Measurements from ENCODE around the gene IL7R. TPM values are rescaled to one million over a fixed set of nuclear protein-coding genes. Genes with fewer than 3 reads are reported as not detected.

The IL7R gene
- total and polyA plus RNA-seq, 2 donors (not counting 3 experiments of a cell fraction or from before 2014, with no cell fraction given), result 1.0 to 1.2 TPM

DNA sequence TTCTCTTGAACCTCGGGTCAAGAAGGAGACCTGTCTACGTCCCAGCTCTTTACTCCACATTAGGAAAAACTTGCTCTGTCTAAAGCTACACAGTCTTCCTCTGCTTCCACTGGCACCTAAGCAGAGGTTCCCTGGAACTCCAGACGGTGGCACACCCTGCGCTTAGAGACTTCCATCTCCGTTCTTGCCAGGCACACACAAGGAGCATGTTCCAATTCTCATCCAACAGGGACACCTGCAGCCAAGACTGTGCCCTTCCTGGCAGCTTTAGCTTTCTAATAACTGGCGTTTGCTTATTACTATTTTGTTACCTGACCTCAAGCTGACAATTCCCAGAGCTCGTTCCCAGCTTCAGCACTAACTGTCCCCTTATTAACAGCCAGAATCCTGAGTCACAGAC is 65.8 kb downstream of the IL7R start:
- intact Hi-C loops (cut with micrococcal nuclease) (no loop called here), dilution Hi-C loops (cut with MboI; ENCODE audit: extremely low pct_ligation_motif_present, low sequenced_read_pairs) (no loop called here)
- no peak overlapping the region for H3K27ac ChIP-seq (ENCODE audit: insufficient read depth, low read depth, low read length)
- DNase-seq (ENCODE audit: low read depth, low spot score), result no peak
- no peak overlapping the region for H3K4me2 ChIP-seq (ENCODE audit: insufficient read depth, low read length)
- no TSS peak for BruUV-seq (replicated peaks)
- H3K4me3 ChIP-seq (replicated peaks in 1 of 3; ENCODE audit: insufficient read depth in 1 of 3, low read depth in 1 of 3, low read length in 3 of 3), result no peak overlapping the region
- H3K79me2 ChIP-seq (ENCODE audit: control insufficient read depth, insufficient read depth, low read length), result no peaks in the 10 kb centered on the region
- H3K27me3 ChIP-seq (ENCODE audit: control insufficient read depth in 2 of 2, insufficient read depth in 2 of 2, low read length in 2 of 2), result peaks cover 0 to 3% of the 10 kb centered on the region in 2 experiments
- no peak overlapping the region for H3K9ac ChIP-seq (replicated peaks; ENCODE audit: extremely low read depth, insufficient read depth, low read length)
- no peaks in the 10 kb centered on the region for H3K36me3 ChIP-seq (ENCODE audit: control insufficient read depth in 2 of 2, extremely low read depth in 1 of 2, insufficient read depth in 2 of 2, low read length in 2 of 2)
- FAIRE-seq, result no peak
- no peaks in the 10 kb centered on the region for H3K4me1 ChIP-seq (ENCODE audit: control insufficient read depth, extremely low read depth, insufficient read depth, low read length)
- no peaks in the 10 kb centered on the region for H3K9me3 ChIP-seq (replicated peaks; ENCODE audit: control insufficient read depth, insufficient read depth, low read length)
- no peak for TF ChIP-seq POLR2A (IDR thresholded peaks at IDR 0.05; ENCODE audit: low read depth, low read length)
- no peak for TF ChIP-seq EZH2 (IDR thresholded peaks at IDR 0.05; ENCODE audit: borderline replicate concordance, low read depth, low read length, severe bottlenecking)
- TF ChIP-seq JUN (IDR thresholded peaks at IDR 0.05; ENCODE audit: borderline replicate concordance, insufficient read depth, insufficient read length, low read depth), result no peak
- TF ChIP-seq FOS (IDR thresholded peaks at IDR 0.05; ENCODE audit: borderline replicate concordance, insufficient read depth, low read length), result no peak
- TF ChIP-seq, protein P1, sequence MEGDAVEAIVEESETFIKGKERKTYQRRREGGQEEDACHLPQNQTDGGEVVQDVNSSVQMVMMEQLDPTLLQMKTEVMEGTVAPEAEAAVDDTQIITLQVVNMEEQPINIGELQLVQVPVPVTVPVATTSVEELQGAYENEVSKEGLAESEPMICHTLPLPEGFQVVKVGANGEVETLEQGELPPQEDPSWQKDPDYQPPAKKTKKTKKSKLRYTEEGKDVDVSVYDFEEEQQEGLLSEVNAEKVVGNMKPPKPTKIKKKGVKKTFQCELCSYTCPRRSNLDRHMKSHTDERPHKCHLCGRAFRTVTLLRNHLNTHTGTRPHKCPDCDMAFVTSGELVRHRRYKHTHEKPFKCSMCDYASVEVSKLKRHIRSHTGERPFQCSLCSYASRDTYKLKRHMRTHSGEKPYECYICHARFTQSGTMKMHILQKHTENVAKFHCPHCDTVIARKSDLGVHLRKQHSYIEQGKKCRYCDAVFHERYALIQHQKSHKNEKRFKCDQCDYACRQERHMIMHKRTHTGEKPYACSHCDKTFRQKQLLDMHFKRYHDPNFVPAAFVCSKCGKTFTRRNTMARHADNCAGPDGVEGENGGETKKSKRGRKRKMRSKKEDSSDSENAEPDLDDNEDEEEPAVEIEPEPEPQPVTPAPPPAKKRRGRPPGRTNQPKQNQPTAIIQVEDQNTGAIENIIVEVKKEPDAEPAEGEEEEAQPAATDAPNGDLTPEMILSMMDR (IDR thresholded peaks at IDR 0.05; ENCODE audit: extremely low read depth in 1 of 2, insufficient read depth in 1 of 2, low read depth in 1 of 2, low read length in 2 of 2), result no peak
- TF ChIP-seq GATA2 (IDR thresholded peaks at IDR 0.05; ENCODE audit: insufficient read depth, insufficient read length, low read depth, low read length), result no peak
- no peak for TF ChIP-seq MYC (IDR thresholded peaks at IDR 0.05; ENCODE audit: low read depth, low read length)
- no peak for TF ChIP-seq POLR2AphosphoS5 (IDR thresholded peaks at IDR 0.05; ENCODE audit: insufficient read depth, low read depth, low read length)
- H3K9me1 ChIP-seq (replicated peaks; ENCODE audit: control insufficient read depth, extremely low read depth, insufficient read depth, low read length), result no peaks in the 10 kb centered on the region
- H4K20me1 ChIP-seq (replicated peaks; ENCODE audit: control insufficient read depth, extremely low read depth, insufficient read depth, low read length), result no peaks in the 10 kb centered on the region
- CTCF ChIA-PET, result interaction anchor here (3.3 to 4.7 kb wide), 2 partner anchors 142 to 271 kb away, joined by 26 to 98 read pairs; no protein-coding TSS in a partner anchor
- POLR2A ChIA-PET, result no interaction called here
- H2AFZ ChIP-seq (ENCODE audit: low read depth, low read length), result no peak overlapping the region

Measured in endothelial cell of umbilical vein (primary cell).